Activated naive CD8-positive, alpha-beta T cell (primary cell): ENCODE measurements around the gene VPS36.

Source experiments
- H3K27ac Mint-ChIP-seq: one replicate; pipeline ENCODE4 v1.8.0; 2021; ENCODE audit warnings: mixed read lengths
- H3K27me3 Mint-ChIP-seq: one replicate; pipeline ENCODE4 v1.8.0; 2021; ENCODE audit warnings: mixed read lengths
- H3K36me3 Mint-ChIP-seq: one replicate; pipeline ENCODE4 v1.8.0; 2021; ENCODE audit warnings: mixed read lengths
- H3K4me1 Mint-ChIP-seq: one replicate; pipeline ENCODE4 v1.8.0; 2021; ENCODE audit warnings: low read depth, mixed read lengths
- H3K4me3 Mint-ChIP-seq: one replicate; pipeline ENCODE4 v1.8.0; 2021; ENCODE audit warnings: mild to moderate bottlenecking, mixed read lengths
- H3K9me3 Mint-ChIP-seq: one replicate; pipeline ENCODE4 v1.8.0; 2021; ENCODE audit warnings: low read depth, mixed read lengths

Gene VPS36

DNA sequence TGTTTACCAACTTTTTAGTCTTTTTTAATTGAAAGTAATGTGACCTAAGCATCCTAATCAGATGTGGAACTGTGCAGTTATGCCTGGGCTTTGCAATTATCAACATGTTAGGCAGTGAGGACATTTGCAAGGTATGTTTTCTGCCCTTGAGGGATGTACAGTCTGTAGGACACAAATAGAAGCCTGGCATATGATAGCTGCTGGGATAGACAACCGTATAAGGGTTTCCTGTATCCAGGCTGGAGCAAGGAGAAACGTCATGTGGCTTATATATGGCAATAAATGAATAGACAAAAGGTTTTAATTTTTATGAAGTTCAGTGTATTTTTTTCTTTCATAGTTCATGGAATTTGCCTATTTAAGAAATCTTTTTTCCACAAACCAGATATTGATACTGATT, 2.0 kb upstream of the VPS36 start:
- H3K9me3 Mint-ChIP-seq = no peaks in the 10 kb centered on the region
- H3K27ac Mint-ChIP-seq = no peak overlapping the region
- H3K36me3 Mint-ChIP-seq = no peaks in the 10 kb centered on the region
- H3K27me3 Mint-ChIP-seq = no peaks in the 10 kb centered on the region
- peaks cover 43% of the 10 kb centered on the region for H3K4me1 Mint-ChIP-seq
- H3K4me3 Mint-ChIP-seq = no peak overlapping the region

GRCh38 chr13:52451135-52451804, 836 bp upstream of the VPS36 start:
- H3K4me1 Mint-ChIP-seq = peaks cover 45% of the 10 kb centered on the region
- no peaks in the 10 kb centered on the region for H3K9me3 Mint-ChIP-seq
- H3K4me3 Mint-ChIP-seq = peak overlapping the region; percentile 83
- no peaks in the 10 kb centered on the region for H3K27me3 Mint-ChIP-seq
- H3K27ac Mint-ChIP-seq = peak overlapping the region; percentile 75
- H3K36me3 Mint-ChIP-seq = no peaks in the 10 kb centered on the region

- Mint-ChIP-seq H3K36me3 (no peaks in the 10 kb centered on the region), H3K4me1 (peaks cover 40% of the 10 kb centered on the region), H3K4me3 (peak overlapping the region; percentile 83), H3K9me3 (no peaks in the 10 kb centered on the region), H3K27ac (peak overlapping the region; percentile 75), H3K27me3 (no peaks in the 10 kb centered on the region)
Observed at GRCh38 chr13:52450793-52451116, 321 bp upstream of the VPS36 start.

DNA sequence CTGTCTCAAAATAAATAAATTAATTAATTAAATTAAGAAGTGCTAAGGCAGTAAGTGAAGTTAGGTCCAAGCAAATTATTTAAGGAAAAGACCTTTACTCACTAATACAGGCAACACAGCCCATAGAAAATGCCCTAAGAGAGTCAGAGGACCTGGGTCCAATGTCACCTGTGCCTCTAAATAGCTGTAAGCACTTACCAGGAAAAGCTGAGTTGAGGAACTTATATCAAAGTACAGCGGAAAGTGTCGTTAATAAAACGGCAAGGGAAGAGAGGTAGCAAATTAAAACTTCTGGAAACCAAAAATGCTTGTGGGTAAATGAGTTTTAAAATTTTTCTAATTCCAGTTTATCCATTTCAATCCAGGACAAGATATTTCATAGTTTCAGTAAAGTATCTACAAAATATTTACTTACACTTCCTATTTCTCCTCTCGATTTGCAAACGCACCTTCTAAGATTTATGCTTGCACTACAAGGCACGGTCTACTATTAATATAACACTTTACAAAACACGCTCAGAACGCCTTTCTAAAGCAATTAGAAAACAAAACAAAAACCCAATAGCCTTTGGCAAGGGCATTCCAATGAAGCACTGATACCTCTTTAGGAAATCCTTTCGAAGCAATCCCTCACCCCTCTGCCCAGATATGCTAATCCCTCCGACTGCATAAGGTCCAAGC, 963 bp downstream of the VPS36 start:
- H3K9me3 Mint-ChIP-seq = no peaks in the 10 kb centered on the region
- H3K36me3 Mint-ChIP-seq = no peaks in the 10 kb centered on the region
- peak overlapping the region; percentile 87 for H3K27ac Mint-ChIP-seq
- no peaks in the 10 kb centered on the region for H3K27me3 Mint-ChIP-seq
- peaks cover 39% of the 10 kb centered on the region for H3K4me1 Mint-ChIP-seq
- peak overlapping the region; percentile 98 for H3K4me3 Mint-ChIP-seq

- Mint-ChIP-seq H3K4me3 (peak overlapping the region; percentile 86), H3K9me3 (no peaks in the 10 kb centered on the region), H3K27me3 (no peaks in the 10 kb centered on the region), H3K36me3 (no peaks in the 10 kb centered on the region), H3K27ac (no peak overlapping the region), H3K4me1 (peaks cover 36% of the 10 kb centered on the region)
Observed at GRCh38 chr13:52447815-52448552, 2.5 kb downstream of the VPS36 start.

DNA sequence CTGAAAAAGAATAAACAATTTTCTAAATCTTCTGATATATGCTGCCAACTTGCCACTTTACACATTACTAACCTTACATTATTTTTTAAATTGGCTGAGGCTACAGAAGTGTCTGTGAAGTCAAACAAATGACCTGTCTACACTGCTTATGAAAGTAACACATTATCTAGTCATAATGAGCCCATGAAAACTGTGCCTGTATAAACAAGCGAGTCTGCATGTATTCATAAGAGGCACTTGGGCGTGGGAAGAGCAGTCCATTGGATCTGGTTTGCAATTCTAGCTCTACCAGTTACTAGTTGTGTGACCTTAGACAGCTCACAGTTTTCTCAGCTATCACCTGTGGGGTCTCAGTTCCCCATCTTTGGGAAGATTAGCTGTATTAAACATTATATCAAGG, 3.1 kb downstream of the VPS36 start:
- no peaks in the 10 kb centered on the region for H3K36me3 Mint-ChIP-seq
- no peaks in the 10 kb centered on the region for H3K27me3 Mint-ChIP-seq
- H3K4me3 Mint-ChIP-seq = no peak overlapping the region
- no peaks in the 10 kb centered on the region for H3K9me3 Mint-ChIP-seq
- H3K27ac Mint-ChIP-seq = no peak overlapping the region
- peaks cover 36% of the 10 kb centered on the region for H3K4me1 Mint-ChIP-seq

GRCh38 chr13:52446265-52446664, 4.2 kb downstream of the VPS36 start:
- Mint-ChIP-seq H3K4me1 (peaks cover 36% of the 10 kb centered on the region), H3K27me3 (no peaks in the 10 kb centered on the region), H3K27ac (no peak overlapping the region), H3K4me3 (no peak overlapping the region), H3K36me3 (no peaks in the 10 kb centered on the region), H3K9me3 (no peaks in the 10 kb centered on the region)

DNA sequence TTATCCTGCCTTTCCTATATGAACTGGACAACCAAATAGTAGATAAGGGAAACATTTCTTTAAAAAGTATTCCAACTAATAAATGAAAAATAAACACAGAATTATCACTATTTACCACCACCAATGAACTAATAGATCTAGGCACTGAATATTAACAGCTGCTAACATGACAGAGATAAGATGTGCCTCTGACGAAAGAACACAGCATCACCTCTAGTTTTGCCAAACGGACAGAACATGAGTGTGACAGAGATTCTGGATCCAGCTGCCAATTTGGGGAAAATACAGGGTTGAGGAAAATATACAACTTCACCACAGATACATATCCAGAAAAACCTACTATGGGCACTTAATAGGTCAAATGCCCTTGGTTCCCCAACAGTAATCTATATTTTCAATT, 18.0 kb downstream of the VPS36 start:
- Mint-ChIP-seq H3K9me3 (no peaks in the 10 kb centered on the region), H3K4me1 (peaks cover 4% of the 10 kb centered on the region), H3K27ac (no peak overlapping the region), H3K36me3 (peaks cover 18% of the 10 kb centered on the region), H3K27me3 (no peaks in the 10 kb centered on the region), H3K4me3 (no peak overlapping the region)

DNA sequence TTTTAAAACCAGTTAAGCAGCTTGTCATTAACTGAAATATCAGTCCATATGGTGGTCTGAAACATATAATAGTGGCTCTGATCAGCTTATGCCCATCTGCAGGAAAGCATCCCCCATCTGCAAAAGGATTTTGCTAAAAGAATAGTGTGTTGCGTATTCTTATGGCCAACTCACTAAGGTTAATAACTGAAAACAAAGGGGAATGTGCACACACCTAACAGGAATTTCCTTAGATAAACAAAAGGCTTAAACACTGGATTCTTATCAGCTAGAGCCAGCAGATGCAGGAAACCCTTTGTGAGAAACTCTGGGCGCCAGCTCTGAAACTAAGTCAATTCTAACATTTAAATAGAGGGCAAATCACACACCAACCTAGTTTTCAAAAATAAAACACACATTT, 22.1 kb downstream of the VPS36 start:
- Mint-ChIP-seq H3K36me3 (peaks cover 19% of the 10 kb centered on the region), H3K4me3 (no peak overlapping the region), H3K9me3 (no peaks in the 10 kb centered on the region), H3K27ac (no peak overlapping the region), H3K4me1 (peaks cover 2% of the 10 kb centered on the region), H3K27me3 (no peaks in the 10 kb centered on the region)

DNA sequence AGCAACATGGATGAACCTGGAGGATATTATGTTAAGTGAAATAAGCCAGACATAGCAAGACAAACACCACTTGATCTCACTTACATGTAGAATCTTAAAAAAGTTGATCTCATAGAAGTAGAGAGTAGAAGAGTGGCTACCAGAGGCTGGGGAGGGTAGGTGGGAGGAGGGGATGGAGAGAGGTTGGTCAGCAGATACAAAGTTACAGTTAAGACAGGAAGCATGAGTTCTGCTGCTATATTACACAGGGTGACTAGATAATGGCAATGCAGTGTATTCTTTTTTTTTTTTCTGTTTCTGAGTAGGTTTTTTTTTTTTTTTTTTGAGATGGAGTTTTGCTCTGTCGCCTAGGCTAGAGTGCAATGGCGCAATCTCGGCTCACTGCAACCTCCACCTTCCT, 29.2 kb downstream of the VPS36 start:
- Mint-ChIP-seq H3K9me3 (no peaks in the 10 kb centered on the region), H3K27me3 (no peaks in the 10 kb centered on the region), H3K4me3 (no peak overlapping the region), H3K36me3 (peaks cover 16% of the 10 kb centered on the region), H3K4me1 (no peaks in the 10 kb centered on the region), H3K27ac (no peak overlapping the region)

DNA sequence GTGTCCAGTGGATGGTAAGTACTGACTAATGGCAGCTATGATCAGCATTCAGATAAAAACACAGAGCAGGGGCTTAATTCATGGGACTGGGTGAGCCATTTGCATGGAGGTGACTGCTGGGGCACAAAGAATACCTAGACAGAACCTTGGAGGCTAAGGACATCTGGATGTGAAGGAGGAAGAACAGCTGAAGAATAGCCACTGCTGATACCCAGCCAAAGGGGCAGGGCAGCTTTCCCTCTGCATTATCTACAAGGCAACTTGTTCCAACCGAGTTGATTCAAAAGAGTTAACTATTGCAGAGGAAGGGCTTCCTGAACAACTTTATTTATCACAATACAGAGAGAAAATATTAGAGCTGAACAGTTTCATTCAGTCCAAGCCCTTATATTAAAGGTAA, 31.4 kb downstream of the VPS36 start:
- no peaks in the 10 kb centered on the region for H3K9me3 Mint-ChIP-seq
- no peak overlapping the region for H3K27ac Mint-ChIP-seq
- H3K27me3 Mint-ChIP-seq = no peaks in the 10 kb centered on the region
- H3K4me1 Mint-ChIP-seq = no peaks in the 10 kb centered on the region
- H3K36me3 Mint-ChIP-seq = peaks cover 14% of the 10 kb centered on the region
- no peak overlapping the region for H3K4me3 Mint-ChIP-seq

- Mint-ChIP-seq H3K4me3 (no peak overlapping the region), H3K4me1 (no peaks in the 10 kb centered on the region), H3K36me3 (peaks cover 19% of the 10 kb centered on the region), H3K9me3 (no peaks in the 10 kb centered on the region), H3K27ac (no peak overlapping the region), H3K27me3 (no peaks in the 10 kb centered on the region)
Observed at GRCh38 chr13:52414963-52415362, 35.5 kb downstream of the VPS36 start.

DNA sequence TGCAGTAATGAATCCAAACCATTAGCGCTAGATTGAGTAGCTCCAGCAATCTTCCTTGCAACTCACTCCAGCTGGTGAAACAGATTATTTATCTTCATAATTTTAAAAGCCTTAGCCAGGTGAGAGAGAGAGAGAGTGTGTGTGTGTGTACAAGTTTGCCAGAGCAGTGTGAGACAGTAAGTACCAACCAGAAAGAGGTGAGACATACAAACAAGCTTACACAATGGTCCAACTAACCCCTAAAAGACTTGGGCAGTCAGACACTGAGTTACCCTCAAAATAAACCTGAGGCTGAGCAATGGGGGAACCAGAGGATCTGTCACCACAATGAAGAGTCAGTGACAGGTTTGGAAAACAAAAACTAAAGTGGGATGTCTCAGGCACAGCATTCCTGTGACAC, 36.4 kb downstream of the VPS36 start:
- no peak overlapping the region for H3K4me3 Mint-ChIP-seq
- H3K36me3 Mint-ChIP-seq = peaks cover 15% of the 10 kb centered on the region
- peak overlapping the region; percentile 22 for H3K27ac Mint-ChIP-seq
- no peaks in the 10 kb centered on the region for H3K4me1 Mint-ChIP-seq
- no peaks in the 10 kb centered on the region for H3K27me3 Mint-ChIP-seq
- H3K9me3 Mint-ChIP-seq = no peaks in the 10 kb centered on the region

- H3K36me3 Mint-ChIP-seq = peaks cover 13% of the 10 kb centered on the region
- no peak overlapping the region for H3K4me3 Mint-ChIP-seq
- H3K4me1 Mint-ChIP-seq = no peaks in the 10 kb centered on the region
- H3K9me3 Mint-ChIP-seq = no peaks in the 10 kb centered on the region
- no peaks in the 10 kb centered on the region for H3K27me3 Mint-ChIP-seq
- peak overlapping the region; percentile 24 for H3K27ac Mint-ChIP-seq
Observed at GRCh38 chr13:52412128-52412527, 38.3 kb downstream of the VPS36 start.

- Mint-ChIP-seq H3K9me3 (no peaks in the 10 kb centered on the region), H3K4me1 (peaks cover under 1% of the 10 kb centered on the region), H3K4me3 (no peak overlapping the region), H3K27ac (peak overlapping the region; percentile 25), H3K36me3 (peaks cover 17% of the 10 kb centered on the region), H3K27me3 (no peaks in the 10 kb centered on the region)
Observed at GRCh38 chr13:52411629-52412028, 38.8 kb downstream of the VPS36 start.
